Activated T-helper 1 cell treated with anti-CD3 and anti-CD28 coated beads, Interleukin-12 subunit alpha, Interleukin-12 subunit beta, Interleukin-2, Interleukin-4 antibody, amounts not matched to agents 30 ng/mL and 10 ng/mL and 1 ng/mL, durations not matched to agents 14 hours and 24 hours and 36 hours (primary cell): Measurements from ENCODE around the gene RHOH. TPM values are rescaled to one million over a fixed set of nuclear protein-coding genes. Genes with fewer than 3 reads are reported as not detected.
A peak's percentile ranks its signal among the peaks of the same experiment; 100 is the strongest.
"Not testable (repeated sequence)": the region's sequence is repeated elsewhere in the genome, so short reads cannot be mapped to it uniquely, and the experiment has no call there.

Source experiments
- DNase-seq: peaks from one replicate; pipeline ENCODE4 v3.0.0; 2021; ENCODE audit warnings: low spot score
- H3K27ac Mint-ChIP-seq: one replicate; pipeline ENCODE4 v1.8.0; 2021; ENCODE audit warnings: mild to moderate bottlenecking, mixed read lengths
- H3K27me3 Mint-ChIP-seq: one replicate; pipeline ENCODE4 v1.8.0; 2022; ENCODE audit warnings: mild to moderate bottlenecking, moderate library complexity, mixed read lengths; ENCODE audit not compliant: insufficient read depth
- H3K36me3 Mint-ChIP-seq: one replicate; pipeline ENCODE4 v1.8.0; 2021; ENCODE audit warnings: low read depth, mixed read lengths
- H3K4me1 Mint-ChIP-seq: one replicate; pipeline ENCODE4 v1.8.0; 2021; ENCODE audit warnings: low read depth, mixed read lengths
- H3K4me3 Mint-ChIP-seq: one replicate; pipeline ENCODE4 v1.8.0; 2021; ENCODE audit warnings: mild to moderate bottlenecking, moderate library complexity, mixed read lengths
- H3K9me3 Mint-ChIP-seq: one replicate; pipeline ENCODE4 v1.8.0; 2021; ENCODE audit warnings: mixed read lengths
- intact Hi-C: fragments of 100-400 bp; cut with micrococcal nuclease; formaldehyde crosslinking; loops from one replicate; pipeline ENCODE4 v1.15.1; 2024
- total RNA-seq: library from RNA; stranded (reverse); gene quantifications from 2 replicates; pipeline ENCODE4 v1.2.3, GENCODE V29; 2022

RHOH gene
- total RNA-seq = 105 and 111 TPM in 2 replicates

GRCh38 chr4:40196724-40197281, at the start of gene RHOH:
TSS of gene RHOH (plus strand) at chr4:40197031. CDS start at chr4:40243387, 46,356 bp downstream.
- H3K36me3 Mint-ChIP-seq = peaks cover 33% of the 10 kb centered on the region
- peaks cover 65% of the 10 kb centered on the region for H3K4me1 Mint-ChIP-seq
- H3K4me3 Mint-ChIP-seq = peak within 1 kb of the TSS; percentile 95
- peak; percentile 62 for DNase-seq
- H3K27me3 Mint-ChIP-seq = no peaks in the 10 kb centered on the region
- peaks cover 5% of the 10 kb centered on the region for H3K9me3 Mint-ChIP-seq
- intact Hi-C loops = loop anchor here (1.0 to 5.0 kb wide), 3 partner anchors 112 to 845 kb away; no protein-coding TSS in a partner anchor
- peak within 1 kb of the TSS; percentile 97 for H3K27ac Mint-ChIP-seq

- peaks cover 13% of the 10 kb centered on the region for H3K4me1 Mint-ChIP-seq
- H3K9me3 Mint-ChIP-seq = peaks cover 15% of the 10 kb centered on the region
- intact Hi-C loops, DNase-seq, H3K4me3 Mint-ChIP-seq, H3K27me3 Mint-ChIP-seq, H3K27ac Mint-ChIP-seq: not testable (repeated sequence)
- H3K36me3 Mint-ChIP-seq = peaks cover 31% of the 10 kb centered on the region
These were observed 49.3 kb upstream of the RHOH start for GRCh38 chr4:40147490-40147889.

- Mint-ChIP-seq H3K4me1 (no peaks in the 10 kb centered on the region), H3K4me3 (no peak overlapping the region), H3K27me3 (no peaks in the 10 kb centered on the region), H3K27ac (peak overlapping the region; percentile 48), H3K9me3 (peaks cover 15% of the 10 kb centered on the region), H3K36me3 (peaks cover 35% of the 10 kb centered on the region)
- DNase-seq = peak; percentile 67
- intact Hi-C loops = loop anchor here (1.0 to 10.0 kb wide), 10 partner anchors 41 to 692 kb away; no protein-coding TSS in a partner anchor
These were observed 46.9 kb upstream of the RHOH start for GRCh38 chr4:40149960-40150385.

GRCh38 chr4:40150932-40151331, 45.9 kb upstream of the RHOH start:
- H3K9me3 Mint-ChIP-seq = peaks cover 15% of the 10 kb centered on the region
- intact Hi-C loops = loop anchor here (1.0 to 10.0 kb wide), 10 partner anchors 40 to 691 kb away; no protein-coding TSS in a partner anchor
- H3K36me3 Mint-ChIP-seq = peaks cover 35% of the 10 kb centered on the region
- no peaks in the 10 kb centered on the region for H3K4me1 Mint-ChIP-seq
- no peaks in the 10 kb centered on the region for H3K27me3 Mint-ChIP-seq
- no peak overlapping the region for H3K4me3 Mint-ChIP-seq
- no peak for DNase-seq
- no peak overlapping the region for H3K27ac Mint-ChIP-seq

GRCh38 chr4:40152637-40153036, 44.2 kb upstream of the RHOH start:
- H3K36me3 Mint-ChIP-seq = peaks cover 30% of the 10 kb centered on the region
- no peaks in the 10 kb centered on the region for H3K27me3 Mint-ChIP-seq
- intact Hi-C loops = loop anchor here (5.0 to 10.0 kb wide), 3 partner anchors 355 to 690 kb away; no protein-coding TSS in a partner anchor
- H3K4me3 Mint-ChIP-seq = no peak overlapping the region
- DNase-seq = no peak
- H3K4me1 Mint-ChIP-seq = no peaks in the 10 kb centered on the region
- peaks cover 15% of the 10 kb centered on the region for H3K9me3 Mint-ChIP-seq
- H3K27ac Mint-ChIP-seq = no peak overlapping the region

GRCh38 chr4:40157436-40157835, 39.4 kb upstream of the RHOH start:
- DNase-seq = no peak
- no peaks in the 10 kb centered on the region for H3K27me3 Mint-ChIP-seq
- no peak overlapping the region for H3K4me3 Mint-ChIP-seq
- no peak overlapping the region for H3K27ac Mint-ChIP-seq
- intact Hi-C loops = loop anchor here (10.0 kb wide), 1 partner anchor 567 kb away; no protein-coding TSS in a partner anchor
- peaks cover 22% of the 10 kb centered on the region for H3K36me3 Mint-ChIP-seq
- no peaks in the 10 kb centered on the region for H3K9me3 Mint-ChIP-seq
- no peaks in the 10 kb centered on the region for H3K4me1 Mint-ChIP-seq

- H3K4me1 Mint-ChIP-seq = no peaks in the 10 kb centered on the region
- H3K36me3 Mint-ChIP-seq = peaks cover 28% of the 10 kb centered on the region
- DNase-seq = no peak
- no peak overlapping the region for H3K4me3 Mint-ChIP-seq
- intact Hi-C loops = no loop called here
- H3K9me3 Mint-ChIP-seq = no peaks in the 10 kb centered on the region
- H3K27me3 Mint-ChIP-seq = no peaks in the 10 kb centered on the region
- H3K27ac Mint-ChIP-seq = no peak overlapping the region
These were observed 36.6 kb upstream of the RHOH start for GRCh38 chr4:40160258-40160657.

GRCh38 chr4:40164459-40164858, 32.4 kb upstream of the RHOH start:
- intact Hi-C loops = no loop called here
- no peak for DNase-seq
- Mint-ChIP-seq H3K4me3 (no peak overlapping the region), H3K36me3 (peaks cover 49% of the 10 kb centered on the region), H3K9me3 (peaks cover 11% of the 10 kb centered on the region), H3K4me1 (no peaks in the 10 kb centered on the region), H3K27ac (no peak overlapping the region), H3K27me3 (no peaks in the 10 kb centered on the region)

- no peaks in the 10 kb centered on the region for H3K27me3 Mint-ChIP-seq
- peaks cover 11% of the 10 kb centered on the region for H3K9me3 Mint-ChIP-seq
- peaks cover 43% of the 10 kb centered on the region for H3K36me3 Mint-ChIP-seq
- peaks cover 5% of the 10 kb centered on the region for H3K4me1 Mint-ChIP-seq
- intact Hi-C loops = no loop called here
- no peak overlapping the region for H3K4me3 Mint-ChIP-seq
- DNase-seq = no peak
- no peak overlapping the region for H3K27ac Mint-ChIP-seq
These were observed 30.9 kb upstream of the RHOH start for GRCh38 chr4:40165916-40166315.

- H3K4me3 Mint-ChIP-seq = no peak overlapping the region
- no peak for DNase-seq
- H3K4me1 Mint-ChIP-seq = peaks cover 12% of the 10 kb centered on the region
- no peak overlapping the region for H3K27ac Mint-ChIP-seq
- intact Hi-C loops = no loop called here
- H3K36me3 Mint-ChIP-seq = peaks cover 32% of the 10 kb centered on the region
- H3K27me3 Mint-ChIP-seq = no peaks in the 10 kb centered on the region
- peaks cover 11% of the 10 kb centered on the region for H3K9me3 Mint-ChIP-seq
These were observed 28.8 kb upstream of the RHOH start for GRCh38 chr4:40168070-40168469.

GRCh38 chr4:40170588-40170987, 26.2 kb upstream of the RHOH start:
- intact Hi-C loops = no loop called here
- Mint-ChIP-seq H3K36me3 (peaks cover 21% of the 10 kb centered on the region), H3K4me3 (no peak overlapping the region), H3K27ac (no peak overlapping the region), H3K27me3 (no peaks in the 10 kb centered on the region), H3K4me1 (peaks cover 21% of the 10 kb centered on the region), H3K9me3 (peaks cover 11% of the 10 kb centered on the region)
- DNase-seq = no peak

GRCh38 chr4:40173470-40173875, 23.4 kb upstream of the RHOH start:
- Mint-ChIP-seq H3K4me3 (peak overlapping the region; percentile 45), H3K27ac (peak overlapping the region; percentile 37), H3K9me3 (no peaks in the 10 kb centered on the region), H3K36me3 (peaks cover 5% of the 10 kb centered on the region), H3K4me1 (peaks cover 21% of the 10 kb centered on the region), H3K27me3 (peaks cover 8% of the 10 kb centered on the region)
- no peak for DNase-seq
- intact Hi-C loops = loop anchor here (2.0 kb wide), 1 partner anchor 13 kb away; no protein-coding TSS in a partner anchor

- peaks cover 3% of the 10 kb centered on the region for H3K36me3 Mint-ChIP-seq
- no peak overlapping the region for H3K4me3 Mint-ChIP-seq
- no peaks in the 10 kb centered on the region for H3K9me3 Mint-ChIP-seq
- DNase-seq = no peak
- peaks cover 14% of the 10 kb centered on the region for H3K4me1 Mint-ChIP-seq
- peaks cover 8% of the 10 kb centered on the region for H3K27me3 Mint-ChIP-seq
- intact Hi-C loops = no loop called here
- H3K27ac Mint-ChIP-seq = no peak overlapping the region
These were observed 20.2 kb upstream of the RHOH start for GRCh38 chr4:40176602-40177001.
